ENCODE data around the gene RAET1G. TPM values are rescaled to one million over a fixed set of nuclear protein-coding genes. Genes with fewer than 3 reads are reported as not detected.

The RAET1G gene
- total RNA-seq, 4 donors from 2014 or later: 0.59 to 2.0 (median 1.6) TPM; not detected in 1

GRCh38 chr6:149877659-149878058 is 45.3 kb downstream of the RAET1G start:
- TF ChIP-seq CTCF (IDR thresholded peaks at IDR 0.05): no peak
- no peak for TF ChIP-seq POLR2A (IDR thresholded peaks at IDR 0.05)

GRCh38 chr6:149876241-149876933 is 46.5 kb downstream of the RAET1G start:
- TF ChIP-seq POLR2A (IDR thresholded peaks at IDR 0.05) (no peak), CTCF (IDR thresholded peaks at IDR 0.05) (no peak)
- intact Hi-C loops (cut with DNase I): no loop called here
- H3K4me1 ChIP-seq: no peaks in the 10 kb centered on the region
- H3K27me3 ChIP-seq: no peaks in the 10 kb centered on the region
- H3K4me3 ChIP-seq (replicated peaks in 1 of 3): no peak overlapping the region
- no peak overlapping the region for H3K27ac ChIP-seq
- H3K36me3 ChIP-seq: no peaks in the 10 kb centered on the region
- no peak for DNase-seq
- no peaks in the 10 kb centered on the region for H3K9me3 ChIP-seq
- 83 to 84% methylated on average over 3 of the region's 3 CpGs for WGBS, 2 donors

More at GRCh38 chr6:149877659-149878058, 45.3 kb downstream of the RAET1G start:
- intact Hi-C loops (cut with DNase I): no loop called here
- no peaks in the 10 kb centered on the region for H3K4me1 ChIP-seq
- no peaks in the 10 kb centered on the region for H3K9me3 ChIP-seq
- no peak overlapping the region for H3K27ac ChIP-seq
- no peak for DNase-seq
- H3K4me3 ChIP-seq (replicated peaks in 1 of 3): no peak overlapping the region
- H3K27me3 ChIP-seq: no peaks in the 10 kb centered on the region
- WGBS, 2 donors: 81 to 86% methylated on average over 1 of the region's 1 CpG
- H3K36me3 ChIP-seq: no peaks in the 10 kb centered on the region

- no peak overlapping the region for H3K27ac ChIP-seq
- intact Hi-C loops (cut with DNase I): no loop called here
- H3K9me3 ChIP-seq: no peaks in the 10 kb centered on the region
- no peaks in the 10 kb centered on the region for H3K4me1 ChIP-seq
- no peak overlapping the region for H3K4me3 ChIP-seq (replicated peaks in 1 of 3)
- TF ChIP-seq CTCF (IDR thresholded peaks at IDR 0.05) (no peak), POLR2A (IDR thresholded peaks at IDR 0.05) (no peak)
- H3K27me3 ChIP-seq: no peaks in the 10 kb centered on the region
- 97 to 100% methylated on average over 1 of the region's 1 CpG for WGBS, 2 donors
- no peak for DNase-seq
- no peaks in the 10 kb centered on the region for H3K36me3 ChIP-seq
Observed at GRCh38 chr6:149872233-149872632, 50.7 kb downstream of the RAET1G start.

GRCh38 chr6:149871182-149871581 is 51.7 kb downstream of the RAET1G start:
- H3K36me3 ChIP-seq: no peaks in the 10 kb centered on the region
- no peaks in the 10 kb centered on the region for H3K4me1 ChIP-seq
- DNase-seq: no peak
- WGBS, 2 donors: 94 to 95% methylated on average over 2 of the region's 2 CpGs
- H3K27me3 ChIP-seq: no peaks in the 10 kb centered on the region
- no peak for TF ChIP-seq POLR2A (IDR thresholded peaks at IDR 0.05)
- no peak for TF ChIP-seq CTCF (IDR thresholded peaks at IDR 0.05)
- intact Hi-C loops (cut with DNase I): no loop called here
- H3K9me3 ChIP-seq: no peaks in the 10 kb centered on the region
- H3K27ac ChIP-seq: no peak overlapping the region
- H3K4me3 ChIP-seq (replicated peaks in 1 of 3): no peak overlapping the region

- DNase-seq: no peak
- intact Hi-C loops (cut with DNase I): loop anchor here (10.0 kb wide), 1 partner anchor 305 kb away; the partner anchor contains the start of gene GINM1
- no peaks in the 10 kb centered on the region for H3K27me3 ChIP-seq
- H3K36me3 ChIP-seq: no peaks in the 10 kb centered on the region
- no peak overlapping the region for H3K27ac ChIP-seq
- 86 to 87% methylated on average over 10 of the region's 10 CpGs for WGBS, 2 donors
- H3K4me1 ChIP-seq: peaks cover 0 to 4% of the 10 kb centered on the region in 2 donors
- TF ChIP-seq CTCF (IDR thresholded peaks at IDR 0.05) (no peak), POLR2A (IDR thresholded peaks at IDR 0.05) (no peak)
- H3K9me3 ChIP-seq: no peaks in the 10 kb centered on the region
- H3K4me3 ChIP-seq (replicated peaks in 1 of 3): no peak overlapping the region
Observed at GRCh38 chr6:149869275-149869892, 53.5 kb downstream of the RAET1G start.
